Measurements from ENCODE around the gene EFL1.
"Not testable (repeated sequence)": the region's sequence is repeated elsewhere in the genome, so short reads cannot be mapped to it uniquely, and the experiment has no call there.

EFL1 gene

DNA sequence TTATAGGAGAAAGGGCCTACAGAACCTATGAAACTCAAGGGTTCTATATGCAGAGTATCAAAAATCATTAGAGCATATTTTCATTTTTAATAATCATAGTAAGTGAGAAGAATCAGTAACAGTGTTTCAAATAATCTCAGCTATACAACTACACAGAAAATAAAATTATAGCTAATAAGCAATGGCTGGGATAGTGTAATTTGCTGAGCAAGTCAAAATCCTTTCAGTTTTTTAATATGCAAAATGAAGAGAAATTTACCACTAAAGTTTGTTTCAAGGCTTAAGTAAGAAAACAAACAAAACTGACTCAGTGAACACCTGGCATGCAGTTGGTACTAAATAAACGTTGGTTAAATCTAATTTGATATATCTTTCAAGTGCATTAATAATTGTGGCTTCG lies 66.2 kb downstream of the EFL1 start:
- no peaks in the 10 kb centered on the region for H3K36me3 ChIP-seq (ENCODE audit: control insufficient read depth, insufficient read depth, low read length)
- TF ChIP-seq CTCF (IDR thresholded peaks at IDR 0.05) = no peak
- no peaks in the 10 kb centered on the region for H3K9me3 ChIP-seq (ENCODE audit: control insufficient read depth, low read length)
- H3K79me2 ChIP-seq = no peaks in the 10 kb centered on the region
- H3K27me3 ChIP-seq (ENCODE audit: control insufficient read depth, insufficient read depth, low read length) = no peaks in the 10 kb centered on the region
- no peak overlapping the region for H3K4me2 ChIP-seq (ENCODE audit: low read length)
- no peak overlapping the region for H2AFZ ChIP-seq
- no peak overlapping the region for H3K9ac ChIP-seq
- H3K27ac ChIP-seq = no peak overlapping the region
- H3K4me3 ChIP-seq (ENCODE audit: low read depth, low read length) = no peak overlapping the region
- no peaks in the 10 kb centered on the region for H3K4me1 ChIP-seq

DNA sequence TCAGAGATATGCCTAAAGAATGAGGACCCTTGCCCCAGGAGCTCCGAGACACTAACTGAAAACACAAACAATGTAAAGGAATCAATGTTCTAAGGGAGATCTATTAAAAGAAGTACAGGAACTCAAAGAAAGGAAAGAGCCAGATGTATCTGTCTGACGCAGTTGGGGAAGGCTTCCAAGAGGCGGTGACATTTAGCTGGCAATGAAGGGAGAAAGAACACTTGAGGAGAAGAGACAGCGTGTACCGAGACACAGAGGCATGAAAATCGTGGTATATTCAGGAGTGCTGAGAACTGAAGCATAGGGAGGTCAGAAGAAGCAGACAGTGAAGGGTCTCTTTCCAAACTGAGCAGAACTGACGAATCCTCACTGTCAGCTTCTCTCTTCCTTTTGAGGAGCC lies 66.7 kb downstream of the EFL1 start:
- not testable (repeated sequence) for H3K4me3 ChIP-seq (ENCODE audit: low read depth, low read length); H2AFZ ChIP-seq; H3K27ac ChIP-seq; H3K9ac ChIP-seq; H3K27me3 ChIP-seq (ENCODE audit: control insufficient read depth, insufficient read depth, low read length); H3K4me2 ChIP-seq (ENCODE audit: low read length); H3K4me1 ChIP-seq; H3K36me3 ChIP-seq (ENCODE audit: control insufficient read depth, insufficient read depth, low read length); H3K79me2 ChIP-seq; H3K9me3 ChIP-seq (ENCODE audit: control insufficient read depth, low read length)

DNA sequence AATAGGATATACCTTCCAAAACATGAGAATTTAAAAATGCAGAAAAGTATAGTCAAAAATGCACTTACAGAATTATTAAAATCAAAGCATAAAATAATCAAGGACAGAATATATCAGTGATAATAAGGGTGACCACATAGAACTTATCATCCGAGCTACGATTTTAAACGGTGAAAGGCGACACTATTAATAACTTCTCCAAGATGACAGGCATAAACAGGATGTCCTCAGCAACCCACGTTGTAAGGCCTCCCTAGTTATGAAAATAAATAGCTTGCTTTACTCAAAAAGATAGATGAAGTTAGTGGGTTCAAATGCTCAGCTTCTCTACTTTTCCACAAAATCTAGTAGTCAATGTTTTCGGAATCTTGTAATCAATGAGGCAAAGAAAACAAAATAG lies 68.0 kb downstream of the EFL1 start:
- H3K4me2 ChIP-seq (ENCODE audit: low read length); H3K27ac ChIP-seq; H2AFZ ChIP-seq; H3K27me3 ChIP-seq (ENCODE audit: control insufficient read depth, insufficient read depth, low read length); H3K9me3 ChIP-seq (ENCODE audit: control insufficient read depth, low read length); H3K4me1 ChIP-seq; H3K9ac ChIP-seq; H3K79me2 ChIP-seq; H3K36me3 ChIP-seq (ENCODE audit: control insufficient read depth, insufficient read depth, low read length); H3K4me3 ChIP-seq (ENCODE audit: low read depth, low read length): not testable (repeated sequence)

- not testable (repeated sequence) for H3K79me2 ChIP-seq; H3K9ac ChIP-seq; H3K4me2 ChIP-seq (ENCODE audit: low read length); H3K27me3 ChIP-seq (ENCODE audit: control insufficient read depth, insufficient read depth, low read length); H3K36me3 ChIP-seq (ENCODE audit: control insufficient read depth, insufficient read depth, low read length); H2AFZ ChIP-seq; H3K9me3 ChIP-seq (ENCODE audit: control insufficient read depth, low read length); H3K27ac ChIP-seq; H3K4me1 ChIP-seq; H3K4me3 ChIP-seq (ENCODE audit: low read depth, low read length)
These were observed 69.1 kb downstream of the EFL1 start for GRCh38 chr15:82193435-82193834.

GRCh38 chr15:82192394-82192793 lies 70.1 kb downstream of the EFL1 start:
- H3K27me3 ChIP-seq (ENCODE audit: control insufficient read depth, insufficient read depth, low read length); H3K4me2 ChIP-seq (ENCODE audit: low read length): not testable (repeated sequence)

GRCh38 chr15:82186719-82187406 lies 75.7 kb downstream of the EFL1 start:
- H3K4me2 ChIP-seq (ENCODE audit: low read length) = no peak overlapping the region
- TF ChIP-seq CTCF (IDR thresholded peaks at IDR 0.05) = no peak
- no peaks in the 10 kb centered on the region for H3K27me3 ChIP-seq (ENCODE audit: control insufficient read depth, insufficient read depth, low read length)
- peaks cover 2% of the 10 kb centered on the region for H3K4me1 ChIP-seq
- no peaks in the 10 kb centered on the region for H3K79me2 ChIP-seq
- no peaks in the 10 kb centered on the region for H3K36me3 ChIP-seq (ENCODE audit: control insufficient read depth, insufficient read depth, low read length)
- no peak overlapping the region for H2AFZ ChIP-seq
- no peak overlapping the region for H3K4me3 ChIP-seq (ENCODE audit: low read depth, low read length)
- H3K27ac ChIP-seq = no peak overlapping the region
- H3K9me3 ChIP-seq (ENCODE audit: control insufficient read depth, low read length) = no peaks in the 10 kb centered on the region
- H3K9ac ChIP-seq = no peak overlapping the region

More at GRCh38 chr15:82192394-82192793, 70.1 kb downstream of the EFL1 start:
- H3K36me3 ChIP-seq (ENCODE audit: control insufficient read depth, insufficient read depth, low read length); H3K79me2 ChIP-seq; H3K9ac ChIP-seq; H3K4me1 ChIP-seq; H3K4me3 ChIP-seq (ENCODE audit: low read depth, low read length); H2AFZ ChIP-seq; H3K27ac ChIP-seq; H3K9me3 ChIP-seq (ENCODE audit: control insufficient read depth, low read length): not testable (repeated sequence)

DNA sequence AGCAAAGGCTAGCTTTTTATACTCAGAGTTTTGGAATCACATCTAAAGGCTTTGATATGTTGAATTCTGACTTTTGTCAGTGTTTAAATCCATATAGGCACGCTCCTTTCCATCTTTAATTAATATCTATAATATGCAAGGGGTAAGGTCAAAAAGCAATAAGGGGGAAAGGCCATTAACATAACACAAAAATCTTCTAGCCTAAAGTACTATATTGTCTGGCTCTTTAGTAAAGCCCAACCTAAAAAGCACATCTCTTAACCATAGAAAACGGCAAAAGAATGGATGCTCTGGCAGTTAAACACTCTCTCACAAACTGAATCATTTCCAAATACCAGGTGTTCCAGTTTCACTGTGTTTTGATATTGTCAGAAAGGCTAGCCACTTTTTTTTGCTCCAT lies 76.4 kb downstream of the EFL1 start:
- no peak overlapping the region for H3K4me3 ChIP-seq (ENCODE audit: low read depth, low read length)
- H3K9ac ChIP-seq = no peak overlapping the region
- H2AFZ ChIP-seq = no peak overlapping the region
- no peaks in the 10 kb centered on the region for H3K36me3 ChIP-seq (ENCODE audit: control insufficient read depth, insufficient read depth, low read length)
- peaks cover 2% of the 10 kb centered on the region for H3K4me1 ChIP-seq
- H3K9me3 ChIP-seq (ENCODE audit: control insufficient read depth, low read length) = no peaks in the 10 kb centered on the region
- H3K27me3 ChIP-seq (ENCODE audit: control insufficient read depth, insufficient read depth, low read length) = no peaks in the 10 kb centered on the region
- no peak for TF ChIP-seq CTCF (IDR thresholded peaks at IDR 0.05)
- no peaks in the 10 kb centered on the region for H3K79me2 ChIP-seq
- no peak overlapping the region for H3K4me2 ChIP-seq (ENCODE audit: low read length)
- H3K27ac ChIP-seq = no peak overlapping the region
